MM.1S (cell line): Measurements from ENCODE around the gene PSTK.

Experiments used
- EZH2 ChIP-seq: fragments of 300-600 bp; sonication (generic); optimal IDR thresholded peaks from 2 replicates; pipeline ENCODE3; 2017; ENCODE audit warnings: low read depth, mild to moderate bottlenecking, antibody characterized with exemption, low read length, mixed read lengths
- EZH2phosphoT487 ChIP-seq: fragments of 300-600 bp; sonication (generic); IDR thresholded peaks from 2 replicates; pipeline ENCODE4 v1.6.1; 2018; ENCODE audit warnings: antibody characterized with exemption, low read length
- TF ChIP-seq, protein P1 (sequence below): fragments of 300-600 bp; sonication (generic); IDR thresholded peaks from 2 replicates; pipeline ENCODE4 v1.5.1; 2016; ENCODE audit warnings: antibody characterized with exemption, low read length, mixed read lengths

DNA sequence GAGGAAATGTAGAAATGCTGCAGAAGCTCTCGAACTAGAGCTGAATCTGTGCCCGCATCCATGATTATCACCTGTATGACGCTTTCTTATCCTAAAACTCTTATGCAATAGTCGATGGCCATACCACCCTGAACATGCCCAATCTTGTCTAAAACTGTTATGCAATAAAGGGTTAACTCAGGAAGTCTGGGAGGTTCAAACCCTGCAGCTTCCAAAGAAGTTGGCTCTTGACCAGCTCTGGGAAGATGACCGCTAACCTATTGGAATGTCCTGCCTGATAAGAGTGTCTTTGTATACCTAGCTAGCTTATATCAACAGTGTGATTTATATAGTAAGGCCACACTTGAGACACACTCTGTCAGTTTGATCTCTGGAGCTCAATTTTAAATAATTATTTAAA, 22.7 kb upstream of the PSTK start:
- TF ChIP-seq, protein P1, sequence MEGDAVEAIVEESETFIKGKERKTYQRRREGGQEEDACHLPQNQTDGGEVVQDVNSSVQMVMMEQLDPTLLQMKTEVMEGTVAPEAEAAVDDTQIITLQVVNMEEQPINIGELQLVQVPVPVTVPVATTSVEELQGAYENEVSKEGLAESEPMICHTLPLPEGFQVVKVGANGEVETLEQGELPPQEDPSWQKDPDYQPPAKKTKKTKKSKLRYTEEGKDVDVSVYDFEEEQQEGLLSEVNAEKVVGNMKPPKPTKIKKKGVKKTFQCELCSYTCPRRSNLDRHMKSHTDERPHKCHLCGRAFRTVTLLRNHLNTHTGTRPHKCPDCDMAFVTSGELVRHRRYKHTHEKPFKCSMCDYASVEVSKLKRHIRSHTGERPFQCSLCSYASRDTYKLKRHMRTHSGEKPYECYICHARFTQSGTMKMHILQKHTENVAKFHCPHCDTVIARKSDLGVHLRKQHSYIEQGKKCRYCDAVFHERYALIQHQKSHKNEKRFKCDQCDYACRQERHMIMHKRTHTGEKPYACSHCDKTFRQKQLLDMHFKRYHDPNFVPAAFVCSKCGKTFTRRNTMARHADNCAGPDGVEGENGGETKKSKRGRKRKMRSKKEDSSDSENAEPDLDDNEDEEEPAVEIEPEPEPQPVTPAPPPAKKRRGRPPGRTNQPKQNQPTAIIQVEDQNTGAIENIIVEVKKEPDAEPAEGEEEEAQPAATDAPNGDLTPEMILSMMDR = no peak
- TF ChIP-seq EZH2 = no peak
- TF ChIP-seq EZH2phosphoT487 = no peak
